ENCODE data around the gene TSC1.

TSC1 gene

DNA sequence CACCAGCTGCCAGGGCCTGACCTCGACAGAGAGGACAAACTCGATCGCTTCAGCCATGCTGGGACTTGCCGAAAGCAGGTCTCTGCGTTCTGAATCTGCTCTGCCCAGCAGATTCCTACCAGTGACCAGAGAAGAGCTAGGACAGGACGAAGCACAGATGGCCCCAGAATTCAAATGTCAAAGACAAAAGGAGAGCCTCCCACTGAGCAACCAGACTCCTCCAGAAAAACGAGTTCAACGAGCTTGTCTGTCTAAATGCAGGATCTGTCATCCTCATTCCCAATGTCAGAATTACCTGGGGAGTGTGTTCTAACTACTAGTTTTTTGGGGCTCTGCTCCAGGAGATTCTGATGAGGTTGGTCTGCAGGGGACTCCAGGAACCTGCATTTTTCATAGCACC is 79.7 kb downstream of the TSC1 start:
- no peak for DNase-seq

- no peak for DNase-seq
Observed at GRCh38 chr9:132864277-132864676, 80.1 kb downstream of the TSC1 start.

DNA sequence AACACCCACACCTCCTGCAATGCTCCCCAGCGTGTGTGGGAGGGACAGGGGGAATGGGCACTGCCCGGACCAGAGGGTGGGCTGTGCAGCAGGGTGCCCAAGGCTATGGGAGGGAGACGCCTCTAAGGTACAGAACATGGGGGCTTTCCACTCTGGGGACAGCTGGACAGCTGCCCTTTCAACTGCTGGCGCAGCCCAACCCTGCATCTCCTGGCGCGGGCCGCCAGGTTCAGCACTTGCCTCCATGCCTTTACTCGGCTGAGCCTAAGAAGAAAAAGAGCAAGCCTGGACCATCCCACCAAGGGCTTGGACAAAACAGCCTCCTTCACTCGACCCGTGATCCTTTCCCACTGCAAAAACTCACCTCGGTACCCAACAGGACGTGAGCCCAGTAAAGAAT is 81.3 kb downstream of the TSC1 start:
- no peak for DNase-seq

DNA sequence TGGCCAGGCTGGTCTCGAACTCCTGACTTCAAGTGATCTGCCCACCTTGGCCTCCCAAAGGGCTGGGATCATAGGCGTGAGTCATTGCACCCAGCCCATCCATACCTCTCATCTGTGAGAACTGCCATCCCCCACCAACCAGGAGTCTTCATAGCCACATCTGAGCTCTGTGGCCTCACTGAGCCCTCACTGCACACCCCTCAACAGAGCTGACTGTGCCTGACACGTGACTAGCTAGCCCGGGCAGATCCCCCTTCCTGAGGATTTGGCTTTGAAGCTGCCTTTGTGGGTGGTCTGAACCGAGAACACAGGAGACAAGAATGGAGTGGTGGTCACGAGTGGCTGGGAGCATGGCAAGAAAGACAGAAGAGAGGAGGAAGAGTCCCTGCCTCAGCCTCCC is 81.9 kb downstream of the TSC1 start:
- no peak for DNase-seq

DNA sequence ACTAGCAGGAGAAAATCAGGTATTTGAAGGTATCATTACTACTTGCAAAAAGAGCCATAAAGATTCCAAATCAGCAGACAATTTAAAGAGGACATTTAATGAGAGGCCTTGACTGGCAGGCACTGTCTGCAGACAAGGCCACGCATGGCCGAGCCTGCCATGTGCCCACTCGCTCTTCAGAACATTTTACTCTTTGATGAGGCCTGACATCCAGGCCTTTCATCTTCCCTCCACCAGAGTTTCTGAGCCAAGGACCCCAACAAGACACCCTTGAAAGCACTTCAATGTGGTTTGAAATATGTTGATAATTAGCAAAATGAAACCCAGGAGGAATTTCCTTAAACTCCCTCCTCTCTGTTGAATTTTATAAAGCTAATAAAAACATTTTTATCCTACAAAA is 82.8 kb downstream of the TSC1 start:
- DNase-seq: no peak

DNA sequence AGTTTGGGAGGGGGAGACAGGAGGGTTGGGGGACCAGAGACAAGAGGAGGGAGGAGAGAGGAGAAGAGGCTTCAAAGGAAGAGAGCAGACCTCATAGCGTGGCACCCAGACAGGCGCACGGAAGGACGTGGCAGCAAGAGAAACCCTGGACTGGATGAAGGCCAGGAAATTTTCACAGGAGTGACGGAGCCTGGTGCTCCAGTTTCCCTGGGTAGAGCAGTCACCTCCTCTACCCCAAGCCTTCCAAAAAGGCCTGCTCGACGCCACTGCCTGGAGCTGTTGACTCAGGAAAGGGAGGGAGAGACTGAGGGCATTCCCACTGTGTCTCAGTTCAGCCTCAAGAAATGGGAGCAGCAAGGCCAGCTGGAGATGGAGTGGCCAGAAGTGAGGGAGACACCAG is 85.7 kb downstream of the TSC1 start:
- DNase-seq: no peak

GRCh38 chr9:132857616-132858342 is 86.6 kb downstream of the TSC1 start:
- DNase-seq: no peak

DNA sequence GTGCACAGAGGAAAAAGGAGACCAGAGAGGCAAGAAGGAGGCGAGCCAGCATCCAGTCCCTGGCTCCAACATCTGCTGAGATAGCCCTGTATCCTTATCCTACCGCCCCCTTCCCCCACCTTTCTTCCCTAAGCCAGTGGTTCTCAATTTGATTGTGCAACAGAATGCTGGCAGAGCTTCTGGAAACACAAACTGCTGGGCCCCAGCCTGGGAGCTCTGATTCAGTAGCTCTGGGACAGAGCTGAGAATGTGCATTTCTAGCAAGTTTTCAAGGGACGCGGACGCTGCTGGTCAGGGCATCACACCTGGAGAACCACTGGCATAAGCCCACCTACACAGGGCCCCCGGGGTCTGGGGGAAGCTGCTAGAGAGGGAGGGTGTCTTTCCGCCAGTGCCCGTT is 87.4 kb downstream of the TSC1 start:
- peak in 1 of 58 donors; percentile 16 for DNase-seq

GRCh38 chr9:132855904-132856303 is 88.5 kb downstream of the TSC1 start:
- no peak for DNase-seq

DNA sequence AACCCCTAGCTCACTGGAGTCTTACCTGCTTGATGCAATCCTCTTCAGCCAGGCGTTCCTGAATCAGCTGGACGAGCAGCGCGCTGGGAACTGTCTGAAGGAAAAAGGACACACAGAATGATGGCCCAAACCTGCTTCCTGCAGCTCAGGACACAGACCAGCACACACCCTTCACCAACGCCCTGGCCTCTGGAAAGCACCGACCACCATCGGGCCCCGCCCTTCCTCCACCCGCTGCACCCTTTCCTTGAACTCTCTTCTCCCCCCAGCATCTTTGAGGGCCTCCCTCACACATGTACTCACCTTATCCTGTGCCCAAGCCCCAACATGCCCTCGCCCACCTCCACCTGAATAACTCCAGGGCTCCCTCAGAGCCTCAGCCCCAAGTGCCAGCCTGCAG is 89.6 kb downstream of the TSC1 start:
- DNase-seq: no peak

- no peak for DNase-seq
Observed at GRCh38 chr9:132853482-132853881, 90.9 kb downstream of the TSC1 start.

DNA sequence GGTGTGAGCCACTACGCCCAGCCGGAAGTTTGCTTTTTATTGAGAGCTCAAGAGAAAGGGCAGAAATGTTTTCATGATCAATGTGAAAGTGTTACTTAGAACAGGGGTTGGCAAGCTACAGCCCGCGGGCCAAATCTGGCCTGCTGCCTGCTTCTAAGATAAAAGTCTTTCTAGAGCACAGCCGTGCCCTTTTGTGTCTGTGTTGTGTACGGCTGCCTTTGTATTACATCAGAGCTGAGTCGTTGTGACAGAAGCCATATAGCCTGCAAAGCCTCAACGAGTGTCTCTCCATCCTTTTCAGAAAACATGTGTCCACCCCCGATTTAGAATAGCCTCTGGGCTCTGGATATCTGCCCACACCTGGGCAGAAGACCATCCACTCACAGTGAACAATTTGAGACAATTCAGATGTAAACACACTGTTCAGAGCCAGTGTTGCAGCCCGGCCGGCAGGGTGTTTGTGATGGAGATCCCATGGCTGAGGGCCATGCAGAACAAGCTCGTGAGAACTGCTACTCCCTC is 95.2 kb downstream of the TSC1 start:
- peak in 10 of 58 donors; percentile 2 to 69 (median 19) for DNase-seq

GRCh38 chr9:132846918-132847515 is 97.4 kb downstream of the TSC1 start:
- DNase-seq: no peak

DNA sequence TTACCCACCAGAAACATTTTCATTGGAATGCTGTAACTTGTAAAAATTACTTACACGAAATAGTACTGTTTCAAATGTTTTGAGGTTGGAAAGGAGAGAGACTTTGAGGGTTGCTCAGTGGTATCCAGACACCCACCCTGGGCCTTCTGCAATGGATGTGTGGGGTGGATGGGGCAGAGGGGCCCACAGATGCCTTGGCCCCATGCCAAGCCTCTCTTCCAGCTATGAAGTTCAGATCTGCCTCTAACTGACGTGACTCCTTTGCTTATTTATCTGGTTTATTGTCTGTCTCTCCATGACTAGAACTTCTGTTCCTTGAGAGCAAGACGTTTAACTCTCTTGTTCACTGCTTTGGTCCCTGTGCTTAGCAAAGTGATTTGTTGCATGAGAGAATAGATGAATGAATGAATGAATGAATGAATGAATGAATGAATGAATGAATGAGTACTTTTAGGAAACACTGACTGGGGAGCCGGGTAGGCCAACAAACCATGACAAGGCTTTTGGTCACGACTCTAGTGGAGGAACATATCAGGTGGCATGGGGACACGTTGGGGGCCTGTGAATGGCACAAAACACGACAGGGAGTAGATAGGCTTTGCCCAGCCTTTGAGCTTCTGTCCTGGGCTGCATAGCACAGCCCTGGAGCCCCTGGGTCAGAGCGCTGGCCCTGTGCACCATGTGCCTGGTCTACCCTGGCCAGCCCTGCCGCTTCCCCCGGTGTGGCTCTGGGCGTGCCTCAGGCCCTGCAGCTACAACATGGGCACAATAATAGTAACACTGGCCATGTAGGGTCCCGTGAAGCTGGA is 98.1 kb downstream of the TSC1 start:
- DNase-seq: peak in 1 of 58 donors; percentile 12

DNA sequence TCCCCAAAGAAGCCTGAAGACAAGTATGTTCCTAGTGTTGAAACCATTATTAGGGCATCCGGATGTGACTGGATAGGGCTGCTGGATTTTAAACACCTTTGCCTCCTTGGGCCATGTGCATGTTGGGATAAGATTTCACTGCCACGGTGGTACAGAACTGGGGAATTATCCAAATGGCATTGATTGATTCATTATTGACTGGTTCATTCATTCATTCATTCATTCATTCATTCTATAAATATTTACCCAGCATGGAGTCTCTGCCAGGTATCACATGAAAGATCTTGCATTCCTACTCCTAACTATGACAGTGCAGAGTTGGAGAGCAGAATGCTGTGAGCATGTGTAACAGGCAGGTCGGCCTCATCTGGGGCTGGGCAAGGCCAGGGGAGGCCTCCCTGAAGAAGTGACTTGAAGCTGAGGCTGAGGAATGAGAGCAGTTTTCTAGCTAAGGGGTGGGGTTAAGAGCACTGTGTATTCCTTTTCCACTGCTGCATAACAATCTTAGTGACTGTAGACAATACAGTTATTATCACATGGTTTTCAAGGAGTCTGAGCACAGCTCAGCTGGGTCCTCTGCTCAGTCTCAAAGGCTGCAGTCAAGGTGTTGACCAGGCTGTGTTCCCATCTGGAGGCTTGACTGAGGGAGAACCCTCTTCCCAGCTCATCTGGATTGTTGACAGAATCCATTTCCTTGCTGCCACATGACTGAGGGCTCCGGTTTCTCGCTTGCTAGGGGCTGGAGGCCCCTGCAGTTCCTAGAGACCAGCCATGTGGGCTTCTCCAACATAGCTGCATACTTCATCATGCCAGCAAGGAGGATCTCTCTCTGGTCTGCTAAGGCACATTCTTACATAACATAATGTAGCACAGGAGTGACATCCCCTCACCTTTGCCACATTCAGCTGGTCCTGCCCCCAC is 102.0 kb downstream of the TSC1 start:
- no peak for DNase-seq
